ENCODE results near the gene SLC39A8.

GRCh38 chr4:102348701-102349100 lies 3.4 kb upstream of the SLC39A8 start:
- no peak for TF ChIP-seq ZBTB17 (tag by site-specific recombination; IDR thresholded peaks at IDR 0.05)
- TF ChIP-seq CTCF (tag by site-specific recombination; IDR thresholded peaks at IDR 0.05) = no peak
- no peak for TF ChIP-seq ZBTB7A (tag by site-specific recombination; IDR thresholded peaks at IDR 0.05; ENCODE audit: low read depth)
- no peak for TF ChIP-seq ZNF776 (tag by site-specific recombination; IDR thresholded peaks at IDR 0.05; ENCODE audit: borderline replicate concordance)
- TF ChIP-seq, protein P1, sequence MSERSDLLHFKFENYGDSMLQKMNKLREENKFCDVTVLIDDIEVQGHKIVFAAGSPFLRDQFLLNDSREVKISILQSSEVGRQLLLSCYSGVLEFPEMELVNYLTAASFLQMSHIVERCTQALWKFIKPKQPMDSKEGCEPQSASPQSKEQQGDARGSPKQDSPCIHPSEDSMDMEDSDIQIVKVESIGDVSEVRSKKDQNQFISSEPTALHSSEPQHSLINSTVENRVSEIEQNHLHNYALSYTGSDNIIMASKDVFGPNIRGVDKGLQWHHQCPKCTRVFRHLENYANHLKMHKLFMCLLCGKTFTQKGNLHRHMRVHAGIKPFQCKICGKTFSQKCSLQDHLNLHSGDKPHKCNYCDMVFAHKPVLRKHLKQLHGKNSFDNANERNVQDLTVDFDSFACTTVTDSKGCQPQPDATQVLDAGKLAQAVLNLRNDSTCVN (tag by site-specific recombination; optimal IDR thresholded peaks at IDR 0.05) = no peak
- TF ChIP-seq ZNF239 (tag by site-specific recombination; IDR thresholded peaks at IDR 0.05) = no peak
- TF ChIP-seq ZBTB20 (tag by site-specific recombination; IDR thresholded peaks at IDR 0.05) = no peak
- no peak for TF ChIP-seq ZNF747 (tag by site-specific recombination; IDR thresholded peaks at IDR 0.05)
- TF ChIP-seq, protein P2, sequence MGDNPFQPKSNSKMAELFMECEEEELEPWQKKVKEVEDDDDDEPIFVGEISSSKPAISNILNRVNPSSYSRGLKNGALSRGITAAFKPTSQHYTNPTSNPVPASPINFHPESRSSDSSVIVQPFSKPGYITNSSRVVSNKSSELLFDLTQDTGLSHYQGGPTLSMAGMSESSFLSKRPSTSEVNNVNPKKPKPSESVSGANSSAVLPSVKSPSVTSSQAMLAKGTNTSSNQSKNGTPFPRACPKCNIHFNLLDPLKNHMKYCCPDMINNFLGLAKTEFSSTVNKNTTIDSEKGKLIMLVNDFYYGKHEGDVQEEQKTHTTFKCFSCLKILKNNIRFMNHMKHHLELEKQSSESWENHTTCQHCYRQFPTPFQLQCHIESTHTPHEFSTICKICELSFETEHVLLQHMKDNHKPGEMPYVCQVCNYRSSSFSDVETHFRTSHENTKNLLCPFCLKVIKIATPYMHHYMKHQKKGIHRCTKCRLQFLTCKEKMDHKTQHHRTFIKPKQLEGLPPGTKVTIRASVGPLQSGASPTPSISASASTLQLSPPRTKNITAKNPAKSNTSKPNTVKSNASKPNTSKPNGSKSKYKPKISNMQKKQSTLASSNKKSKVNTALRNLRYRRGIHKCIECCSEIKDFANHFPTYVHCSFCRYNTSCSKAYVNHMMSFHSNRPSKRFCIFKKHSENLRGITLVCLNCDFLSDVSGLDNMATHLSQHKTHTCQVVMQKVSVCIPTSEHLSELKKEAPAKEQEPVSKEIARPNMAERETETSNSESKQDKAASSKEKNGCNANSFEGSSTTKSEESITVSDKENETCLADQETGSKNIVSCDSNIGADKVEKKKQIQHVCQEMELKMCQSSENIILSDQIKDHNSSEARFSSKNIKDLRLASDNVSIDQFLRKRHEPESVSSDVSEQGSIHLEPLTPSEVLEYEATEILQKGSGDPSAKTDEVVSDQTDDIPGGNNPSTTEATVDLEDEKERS (tag by site-specific recombination; IDR thresholded peaks at IDR 0.05) = no peak
